Astrocyte (in vitro differentiated cells and primary cell): Measurements from ENCODE around the gene EMX1. TPM values are rescaled to one million over a fixed set of nuclear protein-coding genes. Genes with fewer than 3 reads are reported as not detected.

Experiments
- DNase-seq: peaks from one replicate; pipeline ENCODE4 v3.0.0-alpha.2; 2010; ENCODE audit warnings: low read depth
- FAIRE-seq: peaks from 2 replicates; lab custom pipeline; 2011; peaks lifted over from hg19 to GRCh38; lab: Jason Lieb, UNC
- H2AFZ ChIP-seq: 2 replicates; pipeline ENCODE4 v1.6.0; 2012; ENCODE audit warnings: low read depth, low read length, inconsistent platforms
- H3K27ac ChIP-seq: 2 replicates; pipeline ENCODE4 v1.5.1; 2011; ENCODE audit warnings: low read depth, low read length, inconsistent platforms
- H3K27me3 ChIP-seq: 2 replicates; pipeline ENCODE4 v1.6.0; 2011; ENCODE audit warnings: low read length, inconsistent platforms; ENCODE audit not compliant: insufficient read depth
- H3K36me3 ChIP-seq: 2 replicates; pipeline ENCODE4 v1.5.1; 2011; ENCODE audit warnings: low read length, inconsistent platforms; ENCODE audit not compliant: insufficient read depth
- H3K4me1 ChIP-seq: 2 replicates; pipeline ENCODE4 v1.5.1; 2011; ENCODE audit warnings: low read length, inconsistent platforms; ENCODE audit not compliant: insufficient read depth
- H3K4me2 ChIP-seq: 2 replicates; pipeline ENCODE4 v1.6.0; 2012; ENCODE audit warnings: low read length, inconsistent platforms
- H3K4me3 ChIP-seq: 2 replicates; pipeline ENCODE4 v1.5.1; 2011; ENCODE audit warnings: low read depth, mild to moderate bottlenecking, low read length, inconsistent platforms; ENCODE audit not compliant: insufficient read depth
- H3K79me2 ChIP-seq: 2 replicates; pipeline ENCODE4 v1.6.0; 2012; ENCODE audit warnings: mild to moderate bottlenecking, low read length, inconsistent platforms; ENCODE audit not compliant: insufficient read depth
- H3K9ac ChIP-seq: 2 replicates; pipeline ENCODE4 v1.6.0; 2012; ENCODE audit warnings: mild to moderate bottlenecking, low read length, inconsistent platforms
- H3K9me3 ChIP-seq: 2 replicates; pipeline ENCODE4 v1.5.1; 2012; ENCODE audit warnings: low read depth, mild to moderate bottlenecking, low read length, inconsistent platforms; ENCODE audit not compliant: insufficient read depth
- H4K20me1 ChIP-seq: 2 replicates; pipeline ENCODE4 v1.6.0; 2012; ENCODE audit warnings: low read length, inconsistent platforms; ENCODE audit not compliant: insufficient read depth
- H3K27ac Mint-ChIP-seq: one replicate; pipeline ENCODE4 v1.8.0; 2021; ENCODE audit warnings: mild to moderate bottlenecking, mixed read lengths; ENCODE audit not compliant: unreplicated experiment
- H3K27me3 Mint-ChIP-seq: one replicate; pipeline ENCODE4 v1.8.0; 2021; ENCODE audit warnings: low read depth, mixed read lengths; ENCODE audit not compliant: unreplicated experiment
- H3K36me3 Mint-ChIP-seq: one replicate; pipeline ENCODE4 v1.8.0; 2021; ENCODE audit warnings: low read depth, mixed read lengths; ENCODE audit not compliant: unreplicated experiment
- H3K4me1 Mint-ChIP-seq: one replicate; pipeline ENCODE4 v1.8.0; 2021; ENCODE audit warnings: low read depth, mixed read lengths; ENCODE audit not compliant: unreplicated experiment
- H3K4me3 Mint-ChIP-seq: one replicate; pipeline ENCODE4 v1.8.0; 2021; ENCODE audit warnings: mild to moderate bottlenecking, moderate library complexity, mixed read lengths; ENCODE audit not compliant: unreplicated experiment
- H3K9me3 Mint-ChIP-seq: one replicate; pipeline ENCODE4 v1.8.0; 2021; ENCODE audit warnings: mild to moderate bottlenecking, mixed read lengths; ENCODE audit not compliant: unreplicated experiment
- EZH2 ChIP-seq: IDR thresholded peaks from 2 replicates; pipeline ENCODE4 v1.6.1; 2012; ENCODE audit warnings: mild to moderate bottlenecking, low read length, inconsistent platforms; ENCODE audit not compliant: insufficient read depth
- total RNA-seq: library from RNA; stranded (reverse); gene quantifications from 2 replicates; pipeline ENCODE4 v1.2.1, GENCODE V29; 2021
- TF ChIP-seq, protein P1 (sequence below): IDR thresholded peaks from 2 replicates; pipeline ENCODE4 v1.5.1; 2011; ENCODE audit warnings: low read depth, mild to moderate bottlenecking, inconsistent platforms, low read length, moderate library complexity; ENCODE audit not compliant: insufficient read depth

The EMX1 gene
- total RNA-seq, 1 donor from 2014 or later, result 0.48 TPM

DNA sequence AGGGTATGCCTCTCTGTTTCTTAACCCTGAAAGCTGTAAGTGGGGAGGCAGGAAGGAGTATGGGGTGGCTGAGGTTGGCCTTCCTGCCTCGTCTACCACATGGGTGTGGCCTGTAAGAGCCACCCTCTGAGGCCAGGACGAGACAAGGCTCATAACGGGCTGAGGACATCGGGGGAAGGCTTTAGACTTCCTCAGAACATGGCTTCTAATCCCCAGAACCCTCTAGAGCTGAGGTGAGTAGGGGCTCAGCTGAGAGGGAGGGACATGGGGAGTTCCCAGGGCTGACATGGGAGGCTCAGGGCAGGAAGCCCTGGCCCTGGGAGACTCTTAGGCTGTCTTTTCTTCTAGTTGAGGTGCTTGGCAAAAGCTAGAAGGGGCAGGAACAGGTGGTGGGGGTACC, 36.7 kb downstream of the EMX1 start:
- H3K9me3 ChIP-seq, result no peaks in the 10 kb centered on the region
- no peak overlapping the region for H3K4me2 ChIP-seq
- no peak overlapping the region for H3K4me3 ChIP-seq
- no peaks in the 10 kb centered on the region for H3K79me2 ChIP-seq
- FAIRE-seq (no peak), DNase-seq (no peak)
- H2AFZ ChIP-seq, result no peak overlapping the region
- H3K36me3 ChIP-seq, result no peaks in the 10 kb centered on the region
- H3K4me1 Mint-ChIP-seq, result peaks cover 2% of the 10 kb centered on the region
- no peak for TF ChIP-seq EZH2
- TF ChIP-seq, protein P1, sequence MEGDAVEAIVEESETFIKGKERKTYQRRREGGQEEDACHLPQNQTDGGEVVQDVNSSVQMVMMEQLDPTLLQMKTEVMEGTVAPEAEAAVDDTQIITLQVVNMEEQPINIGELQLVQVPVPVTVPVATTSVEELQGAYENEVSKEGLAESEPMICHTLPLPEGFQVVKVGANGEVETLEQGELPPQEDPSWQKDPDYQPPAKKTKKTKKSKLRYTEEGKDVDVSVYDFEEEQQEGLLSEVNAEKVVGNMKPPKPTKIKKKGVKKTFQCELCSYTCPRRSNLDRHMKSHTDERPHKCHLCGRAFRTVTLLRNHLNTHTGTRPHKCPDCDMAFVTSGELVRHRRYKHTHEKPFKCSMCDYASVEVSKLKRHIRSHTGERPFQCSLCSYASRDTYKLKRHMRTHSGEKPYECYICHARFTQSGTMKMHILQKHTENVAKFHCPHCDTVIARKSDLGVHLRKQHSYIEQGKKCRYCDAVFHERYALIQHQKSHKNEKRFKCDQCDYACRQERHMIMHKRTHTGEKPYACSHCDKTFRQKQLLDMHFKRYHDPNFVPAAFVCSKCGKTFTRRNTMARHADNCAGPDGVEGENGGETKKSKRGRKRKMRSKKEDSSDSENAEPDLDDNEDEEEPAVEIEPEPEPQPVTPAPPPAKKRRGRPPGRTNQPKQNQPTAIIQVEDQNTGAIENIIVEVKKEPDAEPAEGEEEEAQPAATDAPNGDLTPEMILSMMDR, result no peak
- H3K9me3 Mint-ChIP-seq, result no peaks in the 10 kb centered on the region
- H3K9ac ChIP-seq, result no peak overlapping the region
- no peak overlapping the region for H3K4me3 Mint-ChIP-seq
- H3K27ac ChIP-seq, result no peak overlapping the region
- H3K4me1 ChIP-seq, result no peaks in the 10 kb centered on the region
- H3K27me3 ChIP-seq, result no peaks in the 10 kb centered on the region
- peaks cover 28% of the 10 kb centered on the region for H3K36me3 Mint-ChIP-seq
- H4K20me1 ChIP-seq, result no peaks in the 10 kb centered on the region
- peaks cover 11% of the 10 kb centered on the region for H3K27me3 Mint-ChIP-seq
- no peak overlapping the region for H3K27ac Mint-ChIP-seq

DNA sequence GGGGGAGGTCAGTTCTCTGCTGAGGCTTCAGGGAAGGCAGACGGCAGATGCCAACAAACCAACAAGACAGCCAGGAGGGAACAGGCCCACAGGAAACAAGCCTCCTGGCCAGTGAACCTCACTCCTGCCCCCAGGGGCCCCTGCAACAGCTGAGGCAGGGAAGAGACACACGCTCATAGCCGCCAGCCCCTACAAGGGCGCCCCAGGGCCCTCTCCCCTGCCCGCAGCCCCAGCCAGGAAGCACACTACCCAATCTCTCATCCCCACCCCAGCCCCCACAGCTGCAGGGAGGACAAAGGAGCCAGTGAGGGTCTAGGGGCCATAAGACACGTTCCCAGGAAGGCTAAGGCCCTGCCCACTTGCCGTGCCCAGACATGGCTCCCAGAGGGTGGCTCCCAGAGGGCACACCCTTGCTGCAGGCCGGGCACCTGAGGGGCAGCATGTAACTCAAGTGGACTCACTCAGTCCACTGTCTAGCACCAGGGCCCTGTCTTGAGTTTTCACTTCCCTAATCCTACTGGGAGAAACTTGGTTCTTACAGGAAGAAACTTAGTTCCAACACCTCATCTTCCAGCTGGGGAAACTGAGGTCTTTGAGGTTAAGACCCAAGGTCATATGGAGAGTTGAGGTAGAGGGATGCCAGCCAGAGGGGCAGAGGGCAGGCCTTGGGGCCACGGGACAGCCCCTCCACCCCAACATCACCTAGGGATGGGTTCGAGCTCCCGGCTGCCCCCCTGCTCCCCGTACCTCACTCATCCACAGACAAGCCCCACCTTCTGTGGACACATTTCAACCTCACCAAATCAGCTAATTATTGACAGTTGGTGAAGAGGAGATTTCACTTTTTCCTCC, 37.3 kb downstream of the EMX1 start:
- H4K20me1 ChIP-seq, result no peaks in the 10 kb centered on the region
- no peaks in the 10 kb centered on the region for H3K27me3 ChIP-seq
- no peaks in the 10 kb centered on the region for H3K4me1 ChIP-seq
- no peak overlapping the region for H3K9ac ChIP-seq
- no peaks in the 10 kb centered on the region for H3K9me3 ChIP-seq
- no peak for TF ChIP-seq EZH2
- TF ChIP-seq, protein P1, result no peak
- no peak overlapping the region for H3K27ac ChIP-seq
- DNase-seq (no peak), FAIRE-seq (no peak)
- peaks cover under 1% of the 10 kb centered on the region for H3K9me3 Mint-ChIP-seq
- no peak overlapping the region for H3K27ac Mint-ChIP-seq
- H3K79me2 ChIP-seq, result no peaks in the 10 kb centered on the region
- H3K4me1 Mint-ChIP-seq, result peaks cover 2% of the 10 kb centered on the region
- H3K4me3 ChIP-seq, result no peak overlapping the region
- H2AFZ ChIP-seq, result no peak overlapping the region
- no peak overlapping the region for H3K4me2 ChIP-seq
- peaks cover 17% of the 10 kb centered on the region for H3K27me3 Mint-ChIP-seq
- H3K36me3 ChIP-seq, result no peaks in the 10 kb centered on the region
- H3K4me3 Mint-ChIP-seq, result no peak overlapping the region
- H3K36me3 Mint-ChIP-seq, result peaks cover 31% of the 10 kb centered on the region
